HEK293T (cell line): ENCODE measurements around the gene SBNO1.
"Not testable (repeated sequence)": the region's sequence is repeated elsewhere in the genome, so short reads cannot be mapped to it uniquely, and the experiment has no call there.

Experiments used
- CTCF ChIA-PET: fragments of 350-600 bp; formaldehyde crosslinking; extraction: SDS; loops from one replicate; lab custom pipeline; 2021; ENCODE audit warnings: antibody characterized with exemption, inconsistent platforms; lab: Yijun Ruan, JAX
- POLR2A ChIA-PET: fragments of 350-600 bp; formaldehyde crosslinking; extraction: SDS; loops from one replicate; lab custom pipeline; 2020; ENCODE audit warnings: antibody characterized with exemption, inconsistent platforms; lab: Yijun Ruan, JAX
- DNase-seq: peaks from one replicate; pipeline ENCODE4 v3.0.0; 2012; ENCODE audit warnings: mixed read lengths; ENCODE audit errors: extremely low spot score
- ARNT ChIP-seq: fragments of 450-650 bp; IDR thresholded peaks from 2 replicates; pipeline ENCODE4 v1.6.1; 2017; ENCODE audit warnings: mild to moderate bottlenecking
- BHLHE40 ChIP-seq: fragments of 450-650 bp; IDR thresholded peaks from 2 replicates; pipeline ENCODE4 v1.6.1; 2016; ENCODE audit warnings: mild to moderate bottlenecking, moderate library complexity, borderline replicate concordance
- CTBP1 ChIP-seq: fragments of 450-650 bp; IDR thresholded peaks from 2 replicates; pipeline ENCODE4 v1.6.1; 2016; ENCODE audit warnings: borderline replicate concordance
- ELF4 ChIP-seq: fragments of 450-650 bp; IDR thresholded peaks from 2 replicates; pipeline ENCODE4 v1.6.1; 2017; ENCODE audit warnings: antibody characterized with exemption
- FOXA1 ChIP-seq: fragments of 450-650 bp; IDR thresholded peaks from 2 replicates; pipeline ENCODE4 v1.6.1; 2016; ENCODE audit warnings: mild to moderate bottlenecking
- FOXK2 ChIP-seq: fragments of 450-650 bp; IDR thresholded peaks from 2 replicates; pipeline ENCODE4 v1.6.1; 2016; ENCODE audit warnings: mild to moderate bottlenecking
- FOXM1 ChIP-seq: fragments of 450-650 bp; IDR thresholded peaks from 2 replicates; pipeline ENCODE4 v1.6.1; 2017; ENCODE audit warnings: mild to moderate bottlenecking, borderline replicate concordance
- HDGF ChIP-seq: fragments of 450-650 bp; IDR thresholded peaks from 2 replicates; pipeline ENCODE4 v1.6.1; 2017; ENCODE audit warnings: antibody characterized with exemption, borderline replicate concordance
- L3MBTL2 ChIP-seq: fragments of 450-650 bp; conservative IDR thresholded peaks from 2 replicates; pipeline ENCODE4 v1.6.1; 2016; ENCODE audit warnings: mild to moderate bottlenecking
- LEF1 ChIP-seq: fragments of 450-650 bp; IDR thresholded peaks from 2 replicates; pipeline ENCODE4 v1.6.1; 2017; ENCODE audit warnings: mild to moderate bottlenecking, borderline replicate concordance
- NFRKB ChIP-seq: fragments of 450-650 bp; IDR thresholded peaks from 2 replicates; pipeline ENCODE4 v1.6.1; 2016; ENCODE audit warnings: mild to moderate bottlenecking, moderate library complexity
- PKNOX1 ChIP-seq: fragments of 450-650 bp; IDR thresholded peaks from 2 replicates; pipeline ENCODE4 v1.6.1; 2016
- SP1 ChIP-seq: fragments of 450-650 bp; IDR thresholded peaks from 2 replicates; pipeline ENCODE4 v1.6.1; 2017
- SUZ12 ChIP-seq: fragments of 450-650 bp; IDR thresholded peaks from 2 replicates; pipeline ENCODE4 v1.6.1; 2016; ENCODE audit warnings: mild to moderate bottlenecking
- TARDBP ChIP-seq: fragments of 450-650 bp; IDR thresholded peaks from 2 replicates; pipeline ENCODE4 v1.6.1; 2016
- ZNF384 ChIP-seq: fragments of 450-650 bp; IDR thresholded peaks from 2 replicates; pipeline ENCODE4 v1.6.1; 2016

The SBNO1 gene

GRCh38 chr12:123384994-123385376, 20.3 kb upstream of the SBNO1 start:
- no peak for TF ChIP-seq NFRKB
- TF ChIP-seq PKNOX1: no peak
- no peak for TF ChIP-seq FOXA1
- TF ChIP-seq SUZ12: no peak
- TF ChIP-seq ZNF384: 0 out of 2 replicates have a peak, but pooled peaks have one; percentile 13
- ChIA-PET CTCF (interaction anchor here (0.6 to 0.7 kb wide), 2 partner anchors 147 to 999 kb away, joined by 3 read pairs; no protein-coding TSS in a partner anchor), POLR2A (interaction anchor here (1.2 to 2.5 kb wide), 3 partner anchors 20 to 198 kb away, joined by 5 to 9 read pairs (median 8); partner anchors contain the start of gene SNRNP35)
- no peak for DNase-seq

GRCh38 chr12:123384318-123384993, 19.8 kb upstream of the SBNO1 start:
- DNase-seq: no peak
- ChIA-PET POLR2A (interaction anchor here (0.8 to 2.5 kb wide), 12 partner anchors 17 to 218 kb away, joined by 3 to 18 read pairs (median 4); partner anchors contain the start of genes DDX55 and SNRNP35), CTCF (interaction anchor here (0.6 to 1.4 kb wide), 4 partner anchors 19 to 998 kb away, joined by 3 to 10 read pairs (median 4); partner anchors contain the start of gene SBNO1)
- no peak for TF ChIP-seq ZNF384
- no peak for TF ChIP-seq NFRKB
- no peak for TF ChIP-seq L3MBTL2
- no peak for TF ChIP-seq LEF1
- no peak for TF ChIP-seq SP1
- TF ChIP-seq CTBP1: no peak

- TF ChIP-seq TARDBP (no peak), BHLHE40 (no peak)
- DNase-seq: no peak
- ChIA-PET CTCF (interaction anchor here (1.4 kb wide), 1 partner anchor 199 kb away, joined by 3 read pairs; no protein-coding TSS in a partner anchor), POLR2A (interaction anchor here (1.7 kb wide), 1 partner anchor 17 kb away, joined by 18 read pairs; no protein-coding TSS in a partner anchor)
Measured at GRCh38 chr12:123382684-123383083, 18.0 kb upstream of the SBNO1 start.

GRCh38 chr12:123379391-123379790, 14.7 kb upstream of the SBNO1 start:
- ChIA-PET POLR2A (no interaction called here), CTCF (no interaction called here)
- TF ChIP-seq SP1 (no peak), FOXM1 (no peak), ARNT (no peak), BHLHE40 (no peak), FOXA1 (no peak), ZNF384 (no peak), CTBP1 (no peak), FOXK2 (no peak), PKNOX1 (no peak), ELF4 (no peak), TARDBP (no peak), LEF1 (no peak), HDGF (no peak), NFRKB (no peak), L3MBTL2 (no peak), SUZ12 (no peak)
- DNase-seq: no peak

- DNase-seq, CTCF ChIA-PET, POLR2A ChIA-PET: not testable (repeated sequence)
Measured at GRCh38 chr12:123372415-123372814, 7.8 kb upstream of the SBNO1 start.

GRCh38 chr12:123371667-123372368, 7.2 kb upstream of the SBNO1 start:
- POLR2A ChIA-PET, DNase-seq, CTCF ChIA-PET: not testable (repeated sequence)

GRCh38 chr12:123369229-123369628, 4.6 kb upstream of the SBNO1 start:
- no peak for TF ChIP-seq FOXK2
- no peak for TF ChIP-seq L3MBTL2
- TF ChIP-seq SP1: no peak
- TF ChIP-seq NFRKB: no peak
- TF ChIP-seq FOXA1: no peak
- no peak for TF ChIP-seq BHLHE40
- TF ChIP-seq ZNF384: no peak
- no peak for TF ChIP-seq LEF1
- no peak for TF ChIP-seq TARDBP
- TF ChIP-seq HDGF: no peak
- TF ChIP-seq PKNOX1: no peak
- no peak for TF ChIP-seq FOXM1
- TF ChIP-seq ARNT: no peak
- TF ChIP-seq SUZ12: no peak
- TF ChIP-seq CTBP1: no peak
- TF ChIP-seq ELF4: no peak
- DNase-seq: no peak
- ChIA-PET CTCF (no interaction called here), POLR2A (no interaction called here)

- POLR2A ChIA-PET: interaction anchor here (1.6 kb wide), 1 partner anchor 15 kb away, joined by 5 read pairs; the partner anchor contains the start of gene KMT5A
- DNase-seq, CTCF ChIA-PET: not testable (repeated sequence)
Measured at GRCh38 chr12:123368431-123368830, 3.8 kb upstream of the SBNO1 start.
